Liver (tissue), 3 donors: ENCODE data around the gene PREX1.

Experiments
- FOXA1 ChIP-seq: IDR thresholded peaks from 2 replicates; pipeline ENCODE4 v1.6.1; 2016; ENCODE audit warnings: antibody characterized with exemption
- GABPA ChIP-seq, 2 donors: IDR thresholded peaks in 1 of 2; conservative IDR thresholded peaks in 1 of 2; 2 replicates each; pipeline ENCODE4 v1.6.1; 2016; ENCODE audit warnings: antibody characterized with exemption in 2 of 2, mild to moderate bottlenecking in 1 of 2, moderate library complexity in 1 of 2
- HNF4A ChIP-seq, 2 donors: conservative IDR thresholded peaks; 2 replicates each; pipeline ENCODE4 v1.6.1; 2016; ENCODE audit warnings: antibody characterized with exemption in 2 of 2, mild to moderate bottlenecking in 2 of 2
- JUND ChIP-seq, 2 donors: IDR thresholded peaks; 2 replicates each; pipeline ENCODE4 v1.6.1; 2016; ENCODE audit warnings: antibody characterized with exemption in 2 of 2
- RAD21 ChIP-seq, 2 donors: IDR thresholded peaks; 2 replicates each; pipeline ENCODE4 v1.6.1; 2016; ENCODE audit warnings: antibody characterized with exemption in 2 of 2, mild to moderate bottlenecking in 2 of 2
- RXRA ChIP-seq, 2 donors: IDR thresholded peaks; 2 replicates each; pipeline ENCODE4 v1.6.1; 2017 to 2018; ENCODE audit warnings: antibody characterized with exemption in 2 of 2, mild to moderate bottlenecking in 1 of 2
- SP1 ChIP-seq: IDR thresholded peaks from 2 replicates; pipeline ENCODE4 v1.6.1; 2018; ENCODE audit warnings: antibody characterized with exemption, mild to moderate bottlenecking
- TAF1 ChIP-seq: conservative IDR thresholded peaks from 2 replicates; pipeline ENCODE4 v1.6.1; 2016; ENCODE audit warnings: antibody characterized with exemption, mild to moderate bottlenecking
- YY1 ChIP-seq: IDR thresholded peaks from 2 replicates; pipeline ENCODE4 v1.6.1; 2016; ENCODE audit warnings: antibody characterized with exemption, mild to moderate bottlenecking
- TF ChIP-seq, protein P1 (sequence below): fragments of 150-350 bp; IDR thresholded peaks from 2 replicates; pipeline ENCODE4 v1.5.1; 2017; ENCODE audit warnings: improper control_type of control experiment, low read depth, low read length; ENCODE audit not compliant: missing input control
- TF ChIP-seq, protein P2 (sequence below): IDR thresholded peaks from 2 replicates; pipeline ENCODE4 v1.6.1; 2016; ENCODE audit warnings: antibody characterized with exemption
- TF ChIP-seq, protein P3 (sequence below): IDR thresholded peaks from 2 replicates; pipeline ENCODE4 v1.6.1; 2016; ENCODE audit warnings: antibody characterized with exemption
- TF ChIP-seq, protein P4 (sequence below): IDR thresholded peaks from 2 replicates; pipeline ENCODE4 v1.6.1; 2016; ENCODE audit warnings: antibody characterized with exemption, mild to moderate bottlenecking
- TF ChIP-seq, protein P5 (sequence below): IDR thresholded peaks from 2 replicates; pipeline ENCODE4 v1.6.1; 2016; ENCODE audit warnings: antibody characterized with exemption
- donor health status: healthy.
- donor health status: healthy.

DNA sequence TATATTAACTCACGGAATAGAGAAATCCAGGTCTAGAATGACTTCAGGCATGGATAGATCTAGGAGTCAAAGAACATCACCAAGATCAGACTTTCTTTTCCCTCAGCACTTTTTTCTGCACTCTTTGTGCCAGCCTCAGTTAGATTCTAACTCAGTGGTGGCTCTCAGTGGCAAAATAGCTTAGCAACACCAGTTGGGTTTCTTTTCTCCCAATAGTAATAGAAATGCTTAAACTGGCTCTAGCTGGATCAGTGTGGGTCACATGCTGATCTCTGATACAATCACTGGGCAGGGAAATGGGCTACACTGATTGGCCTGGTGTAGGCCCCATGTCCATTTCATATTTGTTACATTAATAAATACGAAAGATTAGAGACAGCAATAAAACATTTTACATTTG lies 49.5 kb upstream of the PREX1 start:
- TF ChIP-seq, protein P1, sequence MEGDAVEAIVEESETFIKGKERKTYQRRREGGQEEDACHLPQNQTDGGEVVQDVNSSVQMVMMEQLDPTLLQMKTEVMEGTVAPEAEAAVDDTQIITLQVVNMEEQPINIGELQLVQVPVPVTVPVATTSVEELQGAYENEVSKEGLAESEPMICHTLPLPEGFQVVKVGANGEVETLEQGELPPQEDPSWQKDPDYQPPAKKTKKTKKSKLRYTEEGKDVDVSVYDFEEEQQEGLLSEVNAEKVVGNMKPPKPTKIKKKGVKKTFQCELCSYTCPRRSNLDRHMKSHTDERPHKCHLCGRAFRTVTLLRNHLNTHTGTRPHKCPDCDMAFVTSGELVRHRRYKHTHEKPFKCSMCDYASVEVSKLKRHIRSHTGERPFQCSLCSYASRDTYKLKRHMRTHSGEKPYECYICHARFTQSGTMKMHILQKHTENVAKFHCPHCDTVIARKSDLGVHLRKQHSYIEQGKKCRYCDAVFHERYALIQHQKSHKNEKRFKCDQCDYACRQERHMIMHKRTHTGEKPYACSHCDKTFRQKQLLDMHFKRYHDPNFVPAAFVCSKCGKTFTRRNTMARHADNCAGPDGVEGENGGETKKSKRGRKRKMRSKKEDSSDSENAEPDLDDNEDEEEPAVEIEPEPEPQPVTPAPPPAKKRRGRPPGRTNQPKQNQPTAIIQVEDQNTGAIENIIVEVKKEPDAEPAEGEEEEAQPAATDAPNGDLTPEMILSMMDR = no peak
- TF ChIP-seq, protein P2, sequence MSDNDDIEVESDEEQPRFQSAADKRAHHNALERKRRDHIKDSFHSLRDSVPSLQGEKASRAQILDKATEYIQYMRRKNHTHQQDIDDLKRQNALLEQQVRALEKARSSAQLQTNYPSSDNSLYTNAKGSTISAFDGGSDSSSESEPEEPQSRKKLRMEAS = no peak
- TF ChIP-seq SP1 (no peak), YY1 (no peak), TAF1 (no peak), HNF4A (conservative IDR thresholded peaks at IDR 0.05) (no peak), RXRA (IDR thresholded peaks at IDR 0.05) (no peak), GABPA (IDR thresholded peaks at IDR 0.05 in 1 of 2, conservative IDR thresholded peaks at IDR 0.05 in 1 of 2) (no peak), RAD21 (IDR thresholded peaks at IDR 0.05) (no peak), JUND (IDR thresholded peaks at IDR 0.05) (no peak), FOXA1 (no peak)
- TF ChIP-seq, protein P3, sequence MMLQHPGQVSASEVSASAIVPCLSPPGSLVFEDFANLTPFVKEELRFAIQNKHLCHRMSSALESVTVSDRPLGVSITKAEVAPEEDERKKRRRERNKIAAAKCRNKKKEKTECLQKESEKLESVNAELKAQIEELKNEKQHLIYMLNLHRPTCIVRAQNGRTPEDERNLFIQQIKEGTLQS = no peak
- TF ChIP-seq, protein P4, sequence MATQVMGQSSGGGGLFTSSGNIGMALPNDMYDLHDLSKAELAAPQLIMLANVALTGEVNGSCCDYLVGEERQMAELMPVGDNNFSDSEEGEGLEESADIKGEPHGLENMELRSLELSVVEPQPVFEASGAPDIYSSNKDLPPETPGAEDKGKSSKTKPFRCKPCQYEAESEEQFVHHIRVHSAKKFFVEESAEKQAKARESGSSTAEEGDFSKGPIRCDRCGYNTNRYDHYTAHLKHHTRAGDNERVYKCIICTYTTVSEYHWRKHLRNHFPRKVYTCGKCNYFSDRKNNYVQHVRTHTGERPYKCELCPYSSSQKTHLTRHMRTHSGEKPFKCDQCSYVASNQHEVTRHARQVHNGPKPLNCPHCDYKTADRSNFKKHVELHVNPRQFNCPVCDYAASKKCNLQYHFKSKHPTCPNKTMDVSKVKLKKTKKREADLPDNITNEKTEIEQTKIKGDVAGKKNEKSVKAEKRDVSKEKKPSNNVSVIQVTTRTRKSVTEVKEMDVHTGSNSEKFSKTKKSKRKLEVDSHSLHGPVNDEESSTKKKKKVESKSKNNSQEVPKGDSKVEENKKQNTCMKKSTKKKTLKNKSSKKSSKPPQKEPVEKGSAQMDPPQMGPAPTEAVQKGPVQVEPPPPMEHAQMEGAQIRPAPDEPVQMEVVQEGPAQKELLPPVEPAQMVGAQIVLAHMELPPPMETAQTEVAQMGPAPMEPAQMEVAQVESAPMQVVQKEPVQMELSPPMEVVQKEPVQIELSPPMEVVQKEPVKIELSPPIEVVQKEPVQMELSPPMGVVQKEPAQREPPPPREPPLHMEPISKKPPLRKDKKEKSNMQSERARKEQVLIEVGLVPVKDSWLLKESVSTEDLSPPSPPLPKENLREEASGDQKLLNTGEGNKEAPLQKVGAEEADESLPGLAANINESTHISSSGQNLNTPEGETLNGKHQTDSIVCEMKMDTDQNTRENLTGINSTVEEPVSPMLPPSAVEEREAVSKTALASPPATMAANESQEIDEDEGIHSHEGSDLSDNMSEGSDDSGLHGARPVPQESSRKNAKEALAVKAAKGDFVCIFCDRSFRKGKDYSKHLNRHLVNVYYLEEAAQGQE = no peak
- TF ChIP-seq, protein P5, sequence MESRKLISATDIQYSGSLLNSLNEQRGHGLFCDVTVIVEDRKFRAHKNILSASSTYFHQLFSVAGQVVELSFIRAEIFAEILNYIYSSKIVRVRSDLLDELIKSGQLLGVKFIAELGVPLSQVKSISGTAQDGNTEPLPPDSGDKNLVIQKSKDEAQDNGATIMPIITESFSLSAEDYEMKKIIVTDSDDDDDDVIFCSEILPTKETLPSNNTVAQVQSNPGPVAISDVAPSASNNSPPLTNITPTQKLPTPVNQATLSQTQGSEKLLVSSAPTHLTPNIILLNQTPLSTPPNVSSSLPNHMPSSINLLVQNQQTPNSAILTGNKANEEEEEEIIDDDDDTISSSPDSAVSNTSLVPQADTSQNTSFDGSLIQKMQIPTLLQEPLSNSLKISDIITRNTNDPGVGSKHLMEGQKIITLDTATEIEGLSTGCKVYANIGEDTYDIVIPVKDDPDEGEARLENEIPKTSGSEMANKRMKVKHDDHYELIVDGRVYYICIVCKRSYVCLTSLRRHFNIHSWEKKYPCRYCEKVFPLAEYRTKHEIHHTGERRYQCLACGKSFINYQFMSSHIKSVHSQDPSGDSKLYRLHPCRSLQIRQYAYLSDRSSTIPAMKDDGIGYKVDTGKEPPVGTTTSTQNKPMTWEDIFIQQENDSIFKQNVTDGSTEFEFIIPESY = no peak
